Myocyte (in vitro differentiated cells): Measurements from ENCODE around the gene MYOM3. TPM values are rescaled to one million over a fixed set of nuclear protein-coding genes. Genes with fewer than 3 reads are reported as not detected.

ENCODE experiments used
- DNase-seq: peaks from one replicate; pipeline ENCODE4 v3.0.0-alpha.2; 2012; ENCODE audit warnings: low read depth
- total RNA-seq: library from RNA; depleted of rRNA; stranded (reverse); fragments of >200 nt; gene quantifications from 2 replicates; pipeline ENCODE4 v1.2.3, GENCODE V29; 2014

MYOM3 gene
- total RNA-seq, 1 donor from 2014 or later, result 161 TPM

DNA sequence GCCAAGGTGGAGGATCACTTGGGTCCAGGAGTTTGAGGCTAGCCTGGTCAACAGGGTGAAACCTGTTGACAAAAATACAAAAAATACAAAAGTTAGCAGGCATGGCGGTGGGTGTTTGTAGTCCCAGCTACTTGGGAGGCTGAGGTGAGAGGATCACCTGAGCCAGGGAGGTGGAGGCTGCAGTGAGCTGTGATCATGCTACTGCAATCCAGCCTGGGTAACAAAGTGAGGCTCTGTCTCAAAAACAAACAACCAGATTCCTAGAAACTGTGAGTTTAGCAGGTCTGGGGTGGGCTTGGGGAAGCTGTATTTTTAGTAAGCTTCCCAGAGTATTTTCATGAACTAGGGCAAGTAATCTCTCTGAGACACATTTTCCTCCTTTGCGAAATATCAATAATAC lies 5.2 kb upstream of the MYOM3 start:
- no peak for DNase-seq

DNA sequence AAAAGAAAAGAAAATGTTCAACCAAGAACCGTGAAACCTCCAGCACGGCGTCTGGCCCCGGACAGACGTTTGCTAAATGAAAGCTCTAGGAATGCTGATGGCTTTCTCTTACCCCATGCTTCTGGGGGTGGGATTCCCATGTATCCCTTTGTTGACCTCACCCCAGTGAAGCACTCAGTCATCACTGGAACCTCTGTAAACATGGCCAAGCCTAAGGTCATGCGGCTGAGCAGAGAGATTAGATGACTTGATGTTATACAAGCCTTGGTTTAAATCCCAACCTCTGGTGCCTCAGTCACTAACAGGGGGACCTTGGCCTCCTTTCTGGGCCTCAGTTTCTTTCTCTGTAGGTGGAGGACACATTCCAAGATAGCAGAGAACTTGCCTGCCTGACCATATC lies 2.8 kb upstream of the MYOM3 start:
- DNase-seq, result no peak

DNA sequence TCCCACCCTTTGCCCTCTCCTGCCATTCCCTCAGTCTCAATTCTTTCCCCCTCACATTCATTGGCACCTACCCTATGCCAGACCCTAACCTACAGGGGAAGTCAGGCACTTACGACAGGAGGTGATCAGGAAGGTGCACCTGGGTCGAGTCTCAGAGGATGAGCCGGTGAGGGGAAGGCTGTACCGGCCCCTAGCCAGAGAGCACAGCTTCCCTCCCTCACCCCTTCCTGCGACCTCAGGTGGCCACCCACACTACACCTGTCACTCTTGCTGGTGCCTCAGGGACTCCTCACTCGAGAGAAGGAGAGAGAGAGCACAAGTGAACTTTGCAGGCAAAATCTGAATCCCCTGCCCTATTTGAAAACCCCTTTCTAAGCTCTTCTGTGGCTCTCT lies 1.7 kb upstream of the MYOM3 start:
- no peak for DNase-seq

DNA sequence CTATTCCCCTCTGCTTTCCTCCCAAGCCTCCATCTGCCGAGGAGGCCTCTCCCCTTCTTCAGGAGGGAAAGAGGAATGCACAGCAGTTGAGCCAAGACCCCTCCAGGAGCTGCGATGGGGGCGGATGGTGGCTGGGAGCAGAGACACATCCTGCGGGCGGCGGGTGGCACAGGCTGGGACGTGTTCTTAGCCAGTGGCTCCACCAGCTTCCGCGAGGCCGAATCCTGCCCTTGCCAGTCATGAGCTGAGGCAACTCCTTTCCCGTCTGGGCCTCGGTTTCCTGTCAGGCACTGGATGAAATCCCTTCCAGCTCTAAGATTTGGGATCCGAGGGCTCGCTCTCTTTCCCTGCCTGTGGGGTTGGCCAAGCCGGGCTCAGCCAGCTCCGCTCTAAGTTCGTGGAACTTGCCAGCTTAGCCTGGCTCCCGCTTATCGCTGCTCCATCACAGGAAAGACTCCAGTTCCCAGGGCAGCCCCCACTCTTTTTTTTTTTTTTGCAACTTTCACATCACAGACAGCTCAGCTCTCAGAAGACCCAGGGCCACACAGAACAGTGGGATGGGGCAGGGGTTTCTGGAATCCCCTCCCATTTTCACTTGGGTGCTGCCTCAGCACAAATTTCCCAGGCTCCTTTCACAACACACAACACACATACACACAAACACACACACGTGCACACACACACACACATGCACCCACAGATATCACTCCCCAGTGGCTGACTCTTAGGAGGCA lies 506 bp downstream of the MYOM3 start:
- no peak for DNase-seq

DNA sequence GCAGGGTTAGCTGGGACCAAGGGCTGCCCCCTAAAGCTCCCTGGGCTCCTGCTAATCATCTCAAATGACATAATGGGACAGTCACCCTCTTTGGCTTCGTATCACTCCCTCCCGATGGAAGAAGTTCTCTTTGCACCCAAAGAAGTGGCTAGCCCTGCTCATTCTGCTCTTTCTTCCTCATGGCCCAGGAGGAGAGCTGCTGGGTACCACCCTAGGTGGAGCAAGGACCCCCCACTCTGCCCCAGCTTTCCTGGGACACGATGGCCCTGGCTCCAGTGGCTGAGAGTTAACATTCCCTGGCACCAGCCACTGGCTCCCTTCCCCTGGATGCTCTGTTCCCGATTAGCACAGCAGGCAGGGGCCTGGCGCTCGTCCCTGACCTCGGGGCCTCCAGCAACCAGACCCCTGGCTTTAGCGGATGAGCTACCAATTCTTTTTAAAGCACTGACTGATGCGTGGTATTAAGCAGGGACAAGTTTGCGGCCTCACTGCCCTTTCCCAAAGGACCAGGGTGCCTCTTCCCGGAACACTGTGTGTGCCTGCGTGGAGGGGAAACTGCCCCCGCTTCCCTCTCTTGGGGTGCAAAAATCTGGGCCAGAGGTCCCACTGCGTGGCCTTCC lies 1.2 kb downstream of the MYOM3 start:
- DNase-seq, result peak; percentile 72

DNA sequence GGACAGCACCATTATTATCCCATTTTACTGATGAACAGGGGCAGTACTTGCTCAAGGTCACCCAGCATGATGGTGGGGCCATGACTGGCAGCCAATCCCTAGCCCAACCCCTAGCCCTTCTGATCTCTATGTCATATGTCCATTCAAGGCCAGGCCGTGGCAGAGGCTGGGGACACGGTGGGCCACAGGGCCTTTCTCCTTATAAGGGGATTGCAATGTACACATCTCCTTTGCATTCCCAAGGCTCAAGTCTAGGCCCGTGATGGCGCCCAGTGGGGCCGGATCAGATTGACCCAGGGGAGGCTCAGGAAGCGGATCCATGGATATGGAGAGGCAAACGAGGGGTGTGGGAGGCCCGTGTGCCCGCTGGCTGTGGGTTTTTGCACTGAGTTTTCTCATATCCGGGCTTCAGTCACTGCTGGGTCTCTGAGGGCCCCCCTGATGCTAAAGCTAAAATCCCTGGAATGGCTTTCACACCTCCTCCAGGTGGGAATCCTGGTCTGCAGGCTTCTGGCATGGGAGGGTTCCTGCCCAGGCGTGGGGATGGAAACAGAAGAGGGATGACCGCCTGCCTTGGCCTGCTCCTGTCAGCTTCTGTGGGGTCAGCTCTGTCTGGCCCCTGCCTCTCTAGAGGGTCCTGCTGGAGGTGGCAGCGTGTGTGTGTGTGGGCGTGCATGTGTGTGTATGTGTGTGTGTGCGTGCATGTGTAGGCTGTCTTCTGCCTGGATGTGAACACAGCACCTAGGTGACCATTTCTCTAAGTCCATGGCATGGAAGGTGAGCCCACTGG lies 2.1 kb downstream of the MYOM3 start:
- no peak for DNase-seq

DNA sequence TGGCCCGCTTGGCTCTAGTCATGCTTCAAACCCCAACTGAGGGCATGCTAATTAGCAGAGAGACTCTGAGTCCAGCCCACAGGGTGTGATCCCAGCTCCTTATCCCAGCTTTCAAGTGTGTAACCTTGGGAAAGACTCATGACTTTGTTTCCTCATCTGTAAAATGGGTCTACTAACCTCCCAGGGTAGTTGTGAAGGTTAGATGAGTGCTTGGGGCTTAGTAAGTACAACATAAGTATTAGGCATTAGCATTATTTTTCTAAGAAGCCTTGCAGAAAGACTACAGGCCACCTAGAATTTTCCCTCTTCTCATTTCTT lies 2.8 kb downstream of the MYOM3 start:
- no peak for DNase-seq

DNA sequence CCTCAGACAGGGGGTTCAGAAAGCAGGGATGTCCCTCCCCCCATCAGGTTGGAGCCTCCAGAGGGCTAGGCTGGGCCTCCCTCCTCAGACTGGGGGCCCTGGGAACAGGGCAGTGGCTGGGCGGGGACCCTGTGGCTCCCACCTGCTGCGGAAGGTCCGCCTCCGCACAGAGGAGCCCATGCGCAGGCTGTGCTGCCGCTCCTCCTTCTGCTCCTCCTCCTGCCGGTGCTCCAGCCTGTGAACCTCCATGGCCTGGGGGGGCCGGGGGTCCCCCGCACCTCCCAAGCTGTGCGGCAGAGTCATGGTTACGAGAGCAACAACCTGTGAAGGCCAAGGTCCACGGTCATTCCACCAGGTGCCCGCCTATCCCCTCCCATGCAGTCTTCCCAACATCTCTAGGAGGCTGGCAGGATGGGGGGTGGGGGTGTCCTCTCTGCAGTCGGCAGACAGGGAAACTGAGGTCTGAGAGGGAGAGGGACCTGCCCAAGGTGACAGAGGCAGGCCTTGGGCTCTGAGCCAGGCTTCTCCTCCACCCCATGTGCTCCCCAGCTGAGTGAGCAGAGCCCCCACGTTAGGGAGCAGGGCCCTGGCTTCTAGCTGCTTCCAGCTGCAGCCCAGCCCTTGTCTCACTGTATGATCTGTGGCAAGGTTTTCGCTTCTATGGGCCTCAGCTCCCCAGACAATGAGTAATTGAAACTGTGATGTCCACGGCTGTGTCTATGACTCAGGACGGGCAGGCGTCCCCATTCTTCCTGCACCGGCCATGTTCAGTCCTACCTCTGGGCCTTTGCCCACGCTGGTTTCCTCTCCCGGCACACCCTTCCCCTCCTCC lies 3.4 kb downstream of the MYOM3 start:
- DNase-seq, result peak; percentile 80

DNA sequence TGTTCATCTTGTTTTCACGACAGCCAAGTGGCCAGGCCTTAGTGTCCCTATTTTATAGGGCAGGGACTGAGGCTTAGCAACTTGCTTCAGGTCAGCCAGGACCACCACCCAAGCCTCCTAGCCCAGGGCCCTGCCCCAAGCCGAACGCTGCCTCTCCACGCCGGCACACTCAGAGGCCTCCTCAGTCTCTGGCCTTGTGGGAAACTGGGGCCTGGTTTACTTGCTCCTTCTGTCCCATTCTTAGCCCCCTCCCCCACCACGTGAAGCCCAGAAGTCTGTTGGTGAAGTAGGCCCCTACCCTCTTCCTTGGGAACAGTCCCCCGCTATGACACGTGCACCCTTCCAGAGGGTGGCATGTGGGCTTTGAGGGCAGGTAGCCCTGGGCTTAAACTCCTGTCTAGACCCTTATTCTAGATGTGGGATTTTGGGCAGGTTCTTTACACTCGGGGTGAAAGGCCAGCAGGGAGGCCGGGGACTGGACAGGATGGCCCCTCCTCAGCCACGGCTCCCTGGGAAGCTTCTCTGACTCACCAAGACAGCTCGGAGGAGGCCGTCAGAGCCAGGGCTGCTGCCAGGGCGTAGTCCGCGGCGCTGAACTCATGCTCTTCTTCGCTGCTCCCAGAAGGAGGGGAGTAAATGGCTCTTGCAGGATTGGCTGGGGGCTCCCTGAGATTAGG lies 4.3 kb downstream of the MYOM3 start:
- no peak for DNase-seq

DNA sequence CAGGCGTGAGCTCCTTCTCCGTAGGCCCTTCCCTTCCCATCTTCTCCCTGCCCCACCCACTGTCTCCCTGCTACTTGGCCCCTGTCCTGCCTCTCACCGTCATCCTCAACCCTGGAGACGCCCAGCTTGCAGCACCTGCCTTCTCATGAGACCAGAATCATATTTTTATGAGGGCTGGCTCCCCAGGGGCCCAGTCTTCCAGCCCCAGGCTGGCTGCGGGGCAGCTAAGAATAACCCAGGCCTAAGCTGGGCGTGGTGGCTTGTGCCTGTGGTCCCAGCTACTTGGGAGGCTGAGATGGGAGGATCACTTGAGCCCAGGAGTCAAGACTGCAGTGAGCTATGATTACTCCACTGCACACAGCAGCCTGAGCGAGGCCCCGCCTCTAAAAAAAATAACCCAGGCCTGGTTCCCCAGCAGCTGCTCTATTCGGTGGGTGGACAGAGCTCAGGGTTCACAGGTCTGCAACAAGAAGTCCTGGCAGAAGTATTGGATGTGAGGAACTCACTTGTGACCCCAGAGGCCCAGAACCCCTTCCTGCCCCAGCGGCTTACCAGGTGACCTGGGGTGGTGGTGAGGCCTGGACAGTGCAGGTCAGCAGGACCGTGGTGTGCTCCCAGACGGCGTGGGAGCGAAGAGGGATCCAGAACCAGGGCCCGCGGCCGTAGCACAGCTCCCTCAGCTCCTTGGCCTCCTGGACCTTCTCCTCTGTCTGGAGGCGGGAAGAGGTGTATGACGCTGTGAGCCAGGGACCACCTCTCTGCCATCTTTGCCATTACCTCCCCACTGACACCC lies 6.4 kb downstream of the MYOM3 start:
- peak; percentile 90 for DNase-seq

DNA sequence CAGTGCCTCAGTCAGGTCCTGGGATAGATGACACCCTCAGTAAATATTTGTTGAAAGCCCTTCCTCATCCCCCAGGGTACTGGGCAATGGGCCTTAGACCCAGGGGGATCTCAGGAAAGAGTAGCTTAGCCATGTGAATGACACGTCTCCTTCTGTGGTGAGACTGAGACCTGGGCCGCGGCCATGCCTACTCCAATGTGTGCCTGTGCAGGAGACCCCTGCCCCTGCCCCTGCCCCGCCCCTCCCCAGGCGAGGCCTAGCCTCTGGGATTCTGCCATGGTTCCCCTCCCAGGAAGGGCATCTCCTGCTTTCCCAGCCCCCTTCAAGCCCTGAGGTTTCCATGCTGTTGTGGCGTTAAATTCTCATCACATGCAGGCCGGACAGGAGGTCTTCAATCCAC lies 7.1 kb downstream of the MYOM3 start:
- no peak for DNase-seq

DNA sequence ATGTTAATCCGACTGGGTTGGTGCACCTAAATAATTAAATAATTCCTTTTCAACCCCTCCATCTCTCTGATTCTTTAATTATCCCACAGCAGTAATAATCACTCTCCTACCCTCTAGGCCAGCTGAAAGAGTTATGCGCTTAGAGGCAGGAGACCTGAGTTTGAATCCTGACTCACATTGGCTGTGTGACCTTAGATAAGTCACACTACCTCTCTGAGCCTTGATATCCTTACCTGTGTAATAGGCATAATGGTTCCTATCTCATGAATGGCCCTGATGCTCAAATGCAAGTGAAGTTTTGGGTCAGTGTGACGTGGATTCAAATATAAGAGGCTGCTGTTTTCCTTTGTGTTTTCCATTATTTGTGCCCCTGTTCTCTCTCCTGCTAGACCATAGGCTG lies 8.1 kb downstream of the MYOM3 start:
- DNase-seq, result no peak

DNA sequence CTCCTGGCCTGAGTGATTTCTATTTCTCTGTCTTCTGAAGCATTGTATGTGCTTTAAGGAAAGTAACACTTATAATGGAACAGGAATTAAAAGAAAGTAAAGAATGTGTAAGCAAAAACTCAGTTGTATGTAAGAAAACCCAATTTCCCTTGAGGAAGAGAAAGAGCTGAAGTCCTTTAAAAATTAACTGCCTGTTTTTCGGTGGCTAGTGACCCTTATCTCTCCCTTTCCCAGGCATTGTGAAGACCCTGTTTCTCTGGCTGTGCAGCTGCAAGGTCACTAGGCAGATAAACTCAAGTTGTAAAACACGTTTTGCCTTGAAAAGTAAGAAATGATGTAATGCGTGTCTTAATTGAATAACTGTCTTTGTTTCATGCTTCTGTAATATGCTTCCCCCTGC lies 8.5 kb downstream of the MYOM3 start:
- DNase-seq, result no peak

DNA sequence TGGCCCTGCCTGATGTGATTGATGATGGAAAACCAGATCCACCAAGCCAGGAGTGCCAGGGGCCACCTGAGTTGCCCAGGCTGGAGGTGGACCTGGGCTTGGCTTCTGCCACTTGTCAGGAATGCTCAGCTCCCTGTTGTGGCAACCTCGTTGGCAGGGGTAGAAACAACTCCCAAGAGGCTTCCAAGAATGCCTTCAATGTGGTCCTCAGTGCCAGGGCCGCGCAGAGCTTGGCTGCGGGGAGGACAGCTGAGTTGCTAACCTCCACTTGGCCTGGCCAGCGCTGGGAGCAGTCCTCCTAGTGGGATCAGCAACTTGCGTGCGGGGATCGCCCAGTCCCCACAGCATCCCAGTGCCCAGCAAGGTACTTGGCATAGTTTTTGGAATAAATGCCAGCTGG lies 9.0 kb downstream of the MYOM3 start:
- DNase-seq, result peak; percentile 94

DNA sequence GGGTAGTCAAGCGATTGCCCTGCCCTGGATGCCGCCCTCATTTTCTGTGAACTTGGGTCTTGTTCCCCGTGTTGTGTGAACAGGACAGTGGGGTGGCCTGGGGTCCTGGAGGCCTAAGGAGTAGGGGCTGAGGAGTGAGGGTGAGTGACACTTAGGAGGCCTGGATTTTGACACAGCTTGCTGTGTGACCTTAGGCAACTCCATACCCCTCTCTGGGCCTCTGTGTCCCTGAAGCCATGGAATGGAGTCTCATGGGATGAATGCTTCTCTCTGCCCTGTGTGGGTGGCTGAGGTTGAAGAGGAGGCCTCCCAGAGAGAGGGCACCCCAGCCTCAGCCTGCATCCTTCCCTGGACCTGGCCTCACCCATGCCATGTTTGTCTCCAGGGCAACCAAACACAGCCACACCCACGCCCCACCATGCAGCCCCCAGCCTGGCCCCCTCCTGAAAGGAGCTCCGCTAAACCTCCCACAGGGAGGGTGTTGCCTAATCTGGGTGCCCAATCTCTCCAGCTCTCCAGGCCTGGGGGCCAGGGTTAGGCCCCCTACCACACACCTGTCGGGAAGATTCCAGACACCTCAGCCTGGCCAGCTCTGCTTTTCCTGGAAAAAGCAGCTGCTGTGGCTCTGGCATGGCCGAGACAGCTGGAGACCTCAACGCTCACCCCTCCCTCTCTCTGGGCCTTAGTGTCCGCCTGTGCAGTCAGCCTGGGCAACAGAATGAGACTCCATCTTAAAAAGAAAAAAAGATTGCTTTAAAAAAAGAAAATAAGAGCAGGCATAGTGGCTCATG lies 9.9 kb downstream of the MYOM3 start:
- peak; percentile 95 for DNase-seq

DNA sequence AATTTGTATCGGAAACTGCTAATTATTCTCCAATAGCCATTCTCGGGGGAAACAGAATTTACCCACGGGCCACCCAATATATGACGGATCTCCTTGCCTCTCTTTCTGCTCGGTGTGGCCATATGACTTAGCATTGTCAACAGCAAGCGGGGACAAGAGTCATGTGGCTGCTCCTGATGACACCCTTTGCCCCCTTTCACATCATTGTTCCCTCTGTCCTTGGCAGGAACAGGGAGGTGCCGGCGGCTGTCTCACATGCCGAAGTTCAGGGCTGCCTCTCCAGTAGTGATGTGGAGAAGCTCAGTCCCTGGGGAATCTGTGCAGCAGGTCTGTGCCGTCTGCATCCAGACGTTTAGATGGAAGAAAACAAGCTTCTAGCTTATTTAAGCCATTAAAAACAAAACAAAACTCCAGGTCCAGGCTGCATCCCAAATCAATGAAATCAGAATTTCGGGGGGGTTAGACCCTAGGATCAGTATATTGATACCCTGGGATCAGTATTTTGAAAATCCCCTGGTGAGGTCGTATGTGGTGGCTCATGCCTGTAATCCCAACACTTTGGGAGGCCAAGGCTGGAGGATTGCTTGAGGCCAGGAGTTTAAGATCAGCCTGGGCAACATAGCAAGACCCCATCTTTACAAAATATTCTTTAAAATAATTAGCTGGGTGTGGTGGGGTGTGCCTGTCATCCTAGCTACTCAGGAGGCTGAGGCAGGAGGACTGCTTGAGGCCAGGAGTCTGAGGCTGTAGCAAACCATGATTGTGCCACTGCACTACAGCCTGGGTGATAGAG lies 10.8 kb downstream of the MYOM3 start:
- no peak for DNase-seq

DNA sequence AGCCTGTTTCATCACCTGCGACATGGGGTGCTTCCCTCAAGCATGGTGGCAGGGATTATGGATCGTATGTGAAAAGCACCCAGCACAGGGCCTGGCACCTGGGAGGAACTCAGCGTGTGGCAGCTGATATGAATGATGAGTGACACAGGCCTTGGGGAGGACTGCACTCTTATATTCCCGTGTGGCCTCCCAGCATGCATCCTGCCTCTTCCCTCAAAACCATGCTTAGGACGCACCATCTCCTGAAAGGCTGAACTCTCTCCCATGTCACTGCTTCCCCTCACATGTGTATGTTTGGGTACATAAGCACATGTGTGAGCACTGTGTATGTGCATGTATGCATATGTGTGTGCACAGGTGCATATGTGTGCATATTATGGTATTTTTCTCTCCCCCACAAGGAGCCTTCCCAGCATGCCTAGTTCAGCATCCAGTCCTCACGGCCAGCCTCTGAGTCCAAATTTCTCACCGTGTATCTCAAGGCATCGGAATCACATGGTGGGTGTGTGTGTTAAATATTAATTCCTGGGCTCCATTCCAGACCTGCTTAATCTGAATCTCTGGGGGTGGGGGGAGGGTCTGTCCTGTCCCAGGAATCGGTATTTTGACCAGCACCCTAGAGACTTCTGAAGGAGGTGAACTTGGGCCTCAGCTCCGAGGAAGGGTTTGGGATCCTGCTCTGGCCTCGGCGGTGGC lies 12.8 kb downstream of the MYOM3 start:
- DNase-seq, result no peak

DNA sequence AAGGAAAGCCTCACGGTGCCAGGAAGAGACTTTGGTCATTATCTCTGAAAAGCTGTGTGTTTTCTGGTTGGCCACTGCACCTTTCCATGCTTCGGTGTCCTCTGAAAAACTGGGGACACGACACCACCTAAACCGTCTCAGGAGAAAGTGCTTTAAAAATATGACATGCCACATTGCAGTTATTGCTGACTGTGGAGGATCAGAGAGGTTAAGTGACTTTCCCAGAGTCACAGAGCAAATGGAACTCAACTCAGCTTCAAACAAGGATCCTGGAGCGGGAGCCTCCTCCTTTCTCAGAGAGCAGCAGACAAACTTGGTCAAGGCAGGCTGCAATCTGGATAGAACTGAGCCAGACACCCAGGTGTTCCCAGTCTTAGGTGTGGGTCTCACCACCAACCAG lies 13.8 kb downstream of the MYOM3 start:
- no peak for DNase-seq
